Neuronal stem cell (in vitro differentiated cells): Measurements from ENCODE around the gene PER3.

Experiments
- DNase-seq: peaks from one replicate; pipeline ENCODE4 v3.0.0-alpha.2; 2013; ENCODE audit warnings: low spot score
- H2AFZ ChIP-seq: one replicate; pipeline ENCODE4 v1.6.1; 2013; ENCODE audit warnings: mild to moderate bottlenecking, low read length, inconsistent platforms
- H2AK5ac ChIP-seq: 2 replicates; pipeline ENCODE4 v1.6.1; 2013; ENCODE audit warnings: low read depth, mild to moderate bottlenecking, inconsistent platforms, low read length, moderate library complexity, mixed read lengths
- H2BK120ac ChIP-seq: 2 replicates; pipeline ENCODE4 v1.6.1; 2013; ENCODE audit warnings: low read depth, mild to moderate bottlenecking, inconsistent platforms, low read length, moderate library complexity, mixed read lengths
- H2BK12ac ChIP-seq: one replicate; pipeline ENCODE4 v1.6.1; 2013; ENCODE audit warnings: low read length, inconsistent platforms
- H2BK15ac ChIP-seq: 2 replicates; pipeline ENCODE4 v1.6.1; 2013; ENCODE audit warnings: mild to moderate bottlenecking, low read length, inconsistent platforms, mixed read lengths
- H2BK5ac ChIP-seq: one replicate; pipeline ENCODE4 v1.6.1; 2013; ENCODE audit warnings: inconsistent platforms, mild to moderate bottlenecking, low read length, moderate library complexity
- H3K14ac ChIP-seq: one replicate; pipeline ENCODE4 v1.6.1; 2013; ENCODE audit warnings: low read length, inconsistent platforms
- H3K18ac ChIP-seq: 2 replicates; pipeline ENCODE4 v1.6.1; 2013; ENCODE audit warnings: low read length, inconsistent platforms
- H3K23ac ChIP-seq: 2 replicates; pipeline ENCODE4 v1.6.1; 2013; ENCODE audit warnings: low read depth, mild to moderate bottlenecking, mixed read lengths, low read length, inconsistent platforms; ENCODE audit not compliant: poor library complexity
- H3K27ac ChIP-seq: replicated peaks from 3 replicates; pipeline ENCODE4 v1.5.1; 2013; ENCODE audit warnings: low read length, inconsistent platforms
- H3K27me3 ChIP-seq, 3 experiments: 2 replicates each; pipeline ENCODE4 v1.6.1; 2013; ENCODE audit warnings: low read length in 3 of 3, mild to moderate bottlenecking in 2 of 3, inconsistent platforms in 1 of 3, low read depth in 1 of 3, mixed read lengths in 1 of 3, moderate library complexity in 1 of 3; ENCODE audit not compliant: control insufficient read depth in 3 of 3, insufficient read depth in 3 of 3
- H3K36me3 ChIP-seq, 2 donors: replicated peaks in 1 of 2; 2 replicates each; pipeline ENCODE4 v1.6.1; 2013; ENCODE audit warnings: low read length in 2 of 2; ENCODE audit not compliant: control insufficient read depth in 2 of 2, insufficient read depth in 2 of 2
- H3K4ac ChIP-seq: 2 replicates; pipeline ENCODE4 v1.6.1; 2013; ENCODE audit warnings: inconsistent platforms, mild to moderate bottlenecking, low read length, moderate library complexity
- H3K4me1 ChIP-seq, 2 donors: 1 replicate in 1 of 2; 2 replicates in 1 of 2; pipeline ENCODE4 v1.6.1; 2013; ENCODE audit warnings: low read length in 2 of 2, low read depth in 1 of 2; ENCODE audit not compliant: control insufficient read depth in 2 of 2, insufficient read depth in 1 of 2
- H3K4me2 ChIP-seq: one replicate; pipeline ENCODE4 v1.6.1; 2013; ENCODE audit warnings: mild to moderate bottlenecking, low read length, inconsistent platforms; ENCODE audit not compliant: insufficient read depth, poor library complexity, severe bottlenecking
- H3K4me3 ChIP-seq, 2 donors: 2 replicates each; pipeline ENCODE4 v1.5.1; 2013; ENCODE audit warnings: low read length in 2 of 2, mild to moderate bottlenecking in 2 of 2, inconsistent platforms in 1 of 2, moderate library complexity in 1 of 2
- H3K79me1 ChIP-seq: one replicate; pipeline ENCODE4 v1.6.1; 2013; ENCODE audit warnings: low read depth, mild to moderate bottlenecking, inconsistent platforms, low read length, moderate library complexity
- H3K9ac ChIP-seq: one replicate; pipeline ENCODE4 v1.6.1; 2013; ENCODE audit warnings: mild to moderate bottlenecking, low read depth, low read length, inconsistent platforms; ENCODE audit not compliant: poor library complexity
- H3K9me3 ChIP-seq, 2 donors: replicated peaks in 1 of 2; 2 replicates each; pipeline versions ENCODE3 to v1.6.1; 2013; ENCODE audit warnings: low read length in 2 of 2, mild to moderate bottlenecking in 2 of 2, inconsistent platforms in 1 of 2, low read depth in 1 of 2, mixed read lengths in 1 of 2, moderate library complexity in 1 of 2; ENCODE audit not compliant: control insufficient read depth in 2 of 2, insufficient read depth in 1 of 2
- H4K8ac ChIP-seq: one replicate; pipeline ENCODE4 v1.6.1; 2013; ENCODE audit warnings: low read depth, mild to moderate bottlenecking, inconsistent platforms, low read length, moderate library complexity
- H4K91ac ChIP-seq: one replicate; pipeline ENCODE4 v1.6.1; 2013; ENCODE audit warnings: low read length, low read depth, mild to moderate bottlenecking, inconsistent platforms; ENCODE audit not compliant: poor library complexity
- WGBS, 2 donors: extraction: QIAGEN DNeasy Blood & Tissue Kit; methylation state at CpG; one replicate each; pipeline ENCODE4 v1.1.7; 2013; ENCODE audit warnings: missing lambda C conversion rate in 2 of 2, mixed read lengths in 1 of 2; ENCODE audit not compliant: insufficient read length in 2 of 2, insufficient replicate concordance in 1 of 2; ENCODE audit errors: extremely low coverage in 2 of 2; 5-methylcytosine and 5-hydroxymethylcytosine counted together

Gene PER3

GRCh38 chr1:7838714-7839113 lies 54.6 kb downstream of the PER3 start:
- Histone ChIP-seq H3K4ac (no peak overlapping the region), H3K9ac (no peak overlapping the region), H2BK5ac (no peak overlapping the region), H3K27me3 (no peaks in the 10 kb centered on the region), H3K4me3 (no peak overlapping the region), H3K23ac (no peak overlapping the region), H3K18ac (no peak overlapping the region), H2AFZ (no peak overlapping the region), H3K9me3 (peaks cover 2 to 16% of the 10 kb centered on the region in 2 donors), H4K91ac (no peak overlapping the region), H3K79me1 (no peaks in the 10 kb centered on the region), H2BK12ac (no peak overlapping the region), H4K8ac (no peak overlapping the region), H3K14ac (no peak overlapping the region), H3K36me3 (peaks cover 0 to 22% of the 10 kb centered on the region in 2 donors), H2AK5ac (no peak overlapping the region), H3K27ac (no peak overlapping the region), H3K4me1 (no peaks in the 10 kb centered on the region), H2BK120ac (no peak overlapping the region), H3K4me2 (no peak overlapping the region), H2BK15ac (no peak overlapping the region)
- DNase-seq: no peak
- WGBS, 2 donors: no CpG with 5 or more reads among the region's 2 CpGs

GRCh38 chr1:7839526-7839925 lies 55.4 kb downstream of the PER3 start:
- Histone ChIP-seq H3K4me3 (no peak overlapping the region), H3K27ac (no peak overlapping the region), H3K9ac (no peak overlapping the region), H4K8ac (no peak overlapping the region), H4K91ac (no peak overlapping the region), H2AK5ac (no peak overlapping the region), H3K79me1 (no peaks in the 10 kb centered on the region), H2AFZ (no peak overlapping the region), H2BK5ac (no peak overlapping the region), H2BK15ac (no peak overlapping the region), H3K14ac (no peak overlapping the region), H3K18ac (no peak overlapping the region), H3K23ac (no peak overlapping the region), H2BK120ac (no peak overlapping the region), H3K9me3 (peaks cover 2 to 16% of the 10 kb centered on the region in 2 donors), H3K36me3 (peaks cover 0 to 22% of the 10 kb centered on the region in 2 donors), H3K4me1 (no peaks in the 10 kb centered on the region), H3K4ac (no peak overlapping the region), H3K4me2 (no peak overlapping the region), H3K27me3 (no peaks in the 10 kb centered on the region), H2BK12ac (no peak overlapping the region)
- DNase-seq: no peak
- no CpG with 5 or more reads among the region's 3 CpGs for WGBS, 2 donors

GRCh38 chr1:7842517-7842916 lies 58.4 kb downstream of the PER3 start:
- H3K4me2 ChIP-seq: no peak overlapping the region
- H3K36me3 ChIP-seq: peaks cover 0 to 10% of the 10 kb centered on the region in 2 donors
- no peak overlapping the region for H3K23ac ChIP-seq
- H3K27ac ChIP-seq: no peak overlapping the region
- H2BK5ac ChIP-seq: no peak overlapping the region
- no peak overlapping the region for H2BK120ac ChIP-seq
- no peaks in the 10 kb centered on the region for H3K4me1 ChIP-seq
- H4K91ac ChIP-seq: no peak overlapping the region
- no peak overlapping the region for H3K18ac ChIP-seq
- H2AK5ac ChIP-seq: no peak overlapping the region
- no peak overlapping the region for H3K4me3 ChIP-seq
- H3K4ac ChIP-seq: no peak overlapping the region
- no peaks in the 10 kb centered on the region for H3K79me1 ChIP-seq
- no peak for DNase-seq
- H4K8ac ChIP-seq: no peak overlapping the region
- WGBS, 2 donors: no CpG with 5 or more reads among the region's 4 CpGs
- peaks cover under 1 to 16% of the 10 kb centered on the region in 2 donors for H3K9me3 ChIP-seq
- H3K14ac ChIP-seq: no peak overlapping the region
- H3K27me3 ChIP-seq: no peaks in the 10 kb centered on the region
- H2AFZ ChIP-seq: no peak overlapping the region
- no peak overlapping the region for H2BK15ac ChIP-seq
- H3K9ac ChIP-seq: no peak overlapping the region
- no peak overlapping the region for H2BK12ac ChIP-seq

GRCh38 chr1:7845761-7846160 lies 61.7 kb downstream of the PER3 start:
- no peak overlapping the region for H2AFZ ChIP-seq
- H2BK12ac ChIP-seq: no peak overlapping the region
- no peaks in the 10 kb centered on the region for H3K4me1 ChIP-seq
- no peaks in the 10 kb centered on the region for H3K9me3 ChIP-seq
- H2BK120ac ChIP-seq: no peak overlapping the region
- H3K4me3 ChIP-seq: no peak overlapping the region
- H3K9ac ChIP-seq: no peak overlapping the region
- WGBS, 2 donors: no CpG with 5 or more reads among the region's 2 CpGs
- H3K27me3 ChIP-seq: no peaks in the 10 kb centered on the region
- H2AK5ac ChIP-seq: no peak overlapping the region
- no peak overlapping the region for H3K4me2 ChIP-seq
- H2BK5ac ChIP-seq: no peak overlapping the region
- no peak overlapping the region for H3K18ac ChIP-seq
- H3K23ac ChIP-seq: no peak overlapping the region
- H3K27ac ChIP-seq: no peak overlapping the region
- no peak overlapping the region for H2BK15ac ChIP-seq
- no peaks in the 10 kb centered on the region for H3K36me3 ChIP-seq
- no peak overlapping the region for H3K4ac ChIP-seq
- DNase-seq: no peak
- no peak overlapping the region for H3K14ac ChIP-seq
- no peaks in the 10 kb centered on the region for H3K79me1 ChIP-seq
- no peak overlapping the region for H4K8ac ChIP-seq
- H4K91ac ChIP-seq: no peak overlapping the region
